HG02759 (cell line): Measurements from ENCODE around the gene PTPRN2.

ENCODE experiments used
- ATAC-seq: cut with Tn5 transposase; IDR thresholded peaks from one replicate; pipeline ENCODE4 v1.9.1; 2021; ENCODE audit warnings: mild to moderate bottlenecking, moderate library complexity; ENCODE audit not compliant: unreplicated experiment

Gene PTPRN2

DNA sequence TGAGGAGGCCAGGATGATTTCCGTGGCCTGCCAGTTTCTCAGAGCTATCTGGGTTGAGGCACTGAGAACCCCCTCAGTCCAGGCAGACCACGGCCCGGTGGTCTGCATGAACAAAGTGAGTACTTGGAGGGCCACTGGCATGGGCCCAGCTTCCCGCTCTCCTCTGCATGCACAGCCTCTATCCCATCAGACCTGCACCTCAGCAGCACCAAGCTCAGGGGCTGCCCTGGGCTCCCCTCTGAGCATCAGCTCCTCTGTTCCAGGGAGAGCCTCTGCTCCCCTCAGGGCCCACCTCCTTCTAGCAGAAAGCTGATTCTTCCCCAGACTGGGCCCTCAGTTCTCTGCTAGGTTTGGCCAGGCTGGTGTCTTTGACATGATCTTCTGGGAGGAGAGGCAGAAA lies 780.9 kb downstream of the PTPRN2 start:
- no peak for ATAC-seq

- no peak for ATAC-seq
Observed at GRCh38 chr7:157805713-157806112, 781.9 kb downstream of the PTPRN2 start.

DNA sequence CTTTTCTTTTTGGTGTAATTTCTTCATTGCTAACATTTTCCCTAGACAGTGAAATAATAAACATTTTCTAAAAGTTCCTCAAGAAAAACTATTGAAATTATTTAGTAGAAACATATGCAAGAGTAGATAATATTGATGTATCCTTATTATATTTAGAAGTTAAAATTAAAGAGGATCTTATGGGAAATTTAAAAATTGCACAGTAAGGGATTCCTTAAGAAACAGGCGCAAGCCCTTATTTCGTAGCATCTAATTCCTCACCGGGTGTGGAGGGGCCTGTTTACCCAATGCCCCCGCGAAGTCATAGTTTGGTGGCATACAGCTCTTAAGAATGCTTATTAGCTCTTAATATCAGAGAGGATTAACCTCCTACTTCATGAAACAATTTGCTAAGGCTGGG lies 783.7 kb downstream of the PTPRN2 start:
- ATAC-seq: no peak

- ATAC-seq: no peak
Observed at GRCh38 chr7:157801971-157802675, 785.5 kb downstream of the PTPRN2 start.

DNA sequence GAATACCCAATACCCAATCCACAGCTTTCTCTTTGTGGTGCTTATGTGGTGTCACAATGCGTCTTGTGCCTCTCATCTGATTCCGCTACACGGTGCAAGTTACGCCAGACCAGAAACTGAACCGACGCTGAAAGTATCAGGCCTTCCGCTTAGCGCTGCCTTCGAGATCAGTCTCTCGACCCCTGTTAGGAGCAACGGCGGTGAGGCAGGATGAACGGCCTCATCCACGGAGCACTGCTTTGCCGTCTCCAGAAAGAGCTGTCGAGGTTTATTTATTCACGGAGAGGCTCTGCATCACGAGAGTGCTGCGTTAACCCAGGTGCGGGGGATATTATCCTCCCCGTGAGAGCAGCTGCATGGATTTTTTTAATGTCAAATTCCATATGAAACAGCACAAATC lies 786.5 kb downstream of the PTPRN2 start:
- no peak for ATAC-seq

DNA sequence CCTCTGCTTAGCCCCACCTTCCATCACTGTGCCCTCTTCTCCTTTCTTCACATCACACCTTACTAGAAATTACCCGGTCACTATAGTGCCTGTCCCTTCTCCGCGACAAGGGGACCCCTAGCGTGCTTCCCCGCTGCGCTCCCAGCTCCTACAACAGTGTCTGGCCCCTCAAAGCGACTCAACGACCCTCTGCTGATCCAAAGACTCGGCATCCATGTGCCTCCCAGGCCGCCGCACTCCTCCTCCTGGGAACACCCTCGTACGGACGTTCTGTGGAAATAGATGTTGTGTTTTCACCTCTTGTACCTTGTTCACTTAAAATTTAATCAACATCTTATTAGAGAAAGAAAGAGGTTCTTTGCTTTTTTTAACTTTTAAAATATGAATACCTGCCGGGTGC lies 787.3 kb downstream of the PTPRN2 start:
- no peak for ATAC-seq

DNA sequence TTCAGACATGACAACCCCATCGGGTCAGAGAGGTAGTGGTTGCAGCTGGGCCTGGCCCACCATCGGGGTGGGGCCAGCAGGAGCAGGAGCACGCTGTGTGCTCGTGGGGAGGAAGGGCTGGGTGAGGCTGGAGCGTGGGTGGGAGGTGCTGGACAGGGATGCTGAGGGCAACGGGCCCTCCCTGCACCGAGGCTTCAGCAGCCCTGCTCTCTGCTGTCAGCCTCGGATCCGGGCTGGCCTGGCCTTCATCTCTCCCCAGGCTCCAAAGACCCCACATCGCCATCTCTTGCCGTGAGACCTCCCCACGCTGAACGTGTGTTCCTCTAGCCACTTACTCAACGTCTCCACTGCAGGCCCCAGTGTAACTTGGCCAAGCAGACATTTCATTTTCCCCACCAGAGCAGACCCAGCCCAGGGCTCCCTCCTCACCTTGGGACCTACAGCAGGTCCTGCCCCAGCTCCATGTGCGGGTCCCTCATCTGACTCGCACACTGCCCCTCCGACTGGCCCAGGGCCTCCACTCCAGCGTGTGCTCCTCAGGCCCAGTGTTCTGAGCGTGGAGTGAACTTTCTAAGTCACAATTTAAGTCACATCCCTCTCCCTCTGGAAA lies 788.4 kb downstream of the PTPRN2 start:
- no peak for ATAC-seq

GRCh38 chr7:157797361-157797760 lies 790.3 kb downstream of the PTPRN2 start:
- ATAC-seq: no peak

- no peak for ATAC-seq
Observed at GRCh38 chr7:157796846-157797245, 790.8 kb downstream of the PTPRN2 start.

GRCh38 chr7:157795643-157796042 lies 792.0 kb downstream of the PTPRN2 start:
- ATAC-seq: no peak

DNA sequence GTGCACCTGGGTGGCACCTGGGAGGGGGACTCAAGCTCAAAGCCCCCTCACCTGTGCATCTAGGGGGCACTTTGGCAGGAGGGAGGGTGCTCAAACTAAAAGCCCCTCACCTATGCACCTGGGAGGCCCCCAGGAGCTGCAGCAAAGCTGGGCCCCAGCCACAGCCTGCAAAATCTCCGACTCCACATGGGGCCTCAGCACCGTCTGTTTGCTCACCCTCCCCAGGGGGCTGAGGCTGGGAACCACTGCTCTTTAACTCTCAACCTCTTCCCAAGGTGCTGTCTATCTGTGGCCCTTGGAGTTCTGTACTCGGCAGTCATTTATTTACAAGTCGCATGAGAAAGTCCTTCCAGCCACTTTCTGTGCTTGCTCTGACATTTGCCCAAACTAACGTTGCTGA lies 792.4 kb downstream of the PTPRN2 start:
- no peak for ATAC-seq

DNA sequence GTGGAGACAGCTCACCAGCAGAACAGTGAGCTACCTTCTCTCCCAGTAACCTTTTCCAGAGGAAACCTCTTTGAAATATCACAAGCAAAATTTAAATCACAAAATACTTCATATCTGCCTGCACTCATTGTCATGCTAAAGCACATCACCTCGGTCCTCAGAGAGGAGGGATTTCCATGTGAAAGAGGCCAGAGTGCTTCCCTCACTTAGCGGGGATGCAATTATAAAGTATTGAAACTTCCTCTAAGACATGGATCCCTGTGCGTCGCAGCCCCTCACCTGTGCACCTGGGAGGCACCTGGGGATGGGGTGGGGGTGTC lies 792.9 kb downstream of the PTPRN2 start:
- ATAC-seq: no peak

- no peak for ATAC-seq
Observed at GRCh38 chr7:157793973-157794745, 793.5 kb downstream of the PTPRN2 start.

GRCh38 chr7:157793087-157793353 lies 794.6 kb downstream of the PTPRN2 start:
- ATAC-seq: no peak

DNA sequence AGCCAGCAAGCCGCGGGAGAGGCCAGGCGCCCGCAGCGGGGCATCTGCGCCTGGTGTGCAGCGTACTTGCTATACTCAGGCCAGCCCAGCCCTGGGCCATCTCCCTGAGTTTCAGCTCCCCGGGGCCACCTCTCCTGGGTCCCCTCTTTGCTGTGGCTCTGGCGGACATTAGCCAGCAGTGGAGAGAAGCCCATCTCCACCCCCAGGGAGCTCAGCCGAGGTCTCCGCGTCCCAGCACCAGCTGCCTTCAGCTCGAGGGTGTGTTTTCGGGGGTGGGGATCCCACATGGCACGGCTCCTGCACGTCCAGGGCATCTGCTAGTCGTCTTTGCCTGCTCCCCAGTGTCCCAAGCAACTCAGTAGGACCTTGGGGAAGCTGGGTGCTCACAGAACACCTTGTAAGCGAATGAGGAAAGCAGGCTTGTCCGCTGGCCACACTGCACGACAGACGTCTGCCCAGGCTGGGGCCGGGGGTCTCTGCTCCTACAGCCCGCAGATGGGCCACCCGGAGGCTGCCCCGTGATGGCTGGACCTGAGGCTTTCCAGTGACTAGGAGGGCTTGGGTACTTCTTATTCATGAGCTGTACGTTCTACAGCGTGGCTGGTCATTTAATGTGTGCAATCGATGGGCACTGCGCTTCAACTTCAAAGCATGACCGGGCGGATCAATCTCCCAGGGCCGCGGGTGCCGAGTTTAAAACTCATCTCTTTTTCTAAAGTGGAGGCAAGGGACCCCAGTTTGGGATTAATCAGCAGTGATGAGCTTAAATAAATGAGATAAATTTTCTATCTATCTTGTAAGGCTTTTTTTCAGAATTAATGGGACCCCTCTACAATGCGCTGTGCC lies 795.2 kb downstream of the PTPRN2 start:
- ATAC-seq: no peak

DNA sequence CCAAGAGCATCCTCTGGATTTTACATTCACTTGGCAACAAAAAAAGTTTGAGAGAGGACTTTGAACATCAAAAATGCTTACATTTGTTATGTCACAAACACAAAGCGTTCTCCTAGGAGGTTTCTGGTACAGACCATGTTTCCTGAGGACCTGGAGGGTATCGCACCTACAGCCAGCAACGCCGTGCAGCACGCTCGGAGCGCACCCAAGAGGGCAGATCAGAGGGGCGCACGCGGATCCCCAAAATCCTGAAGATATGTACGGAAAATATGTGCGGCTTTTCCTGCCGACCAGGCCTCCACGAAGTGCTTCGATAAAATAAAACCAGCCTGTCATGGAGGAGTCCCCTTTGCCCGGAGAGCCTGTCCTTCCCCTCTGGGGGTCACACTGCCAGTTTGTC lies 796.0 kb downstream of the PTPRN2 start:
- ATAC-seq: no peak

DNA sequence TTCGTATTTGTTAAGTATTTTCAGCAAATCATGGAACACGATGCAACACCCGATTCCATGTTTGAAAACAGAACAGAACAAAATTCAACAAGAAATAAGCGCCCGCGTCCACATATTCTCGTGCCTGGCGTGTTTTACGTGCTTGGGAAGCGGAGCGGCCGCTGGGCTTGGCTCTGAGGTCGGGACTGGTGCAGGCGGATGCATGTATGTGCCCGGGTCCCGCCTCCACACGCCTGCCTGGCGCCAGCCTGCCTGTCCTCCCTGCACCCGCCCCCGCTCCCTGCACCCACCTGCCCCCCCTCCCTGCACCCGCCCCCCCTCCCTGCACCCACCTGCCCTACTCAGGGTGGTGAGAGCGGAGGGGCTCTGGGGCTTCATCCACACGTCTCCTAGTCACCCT lies 796.4 kb downstream of the PTPRN2 start:
- ATAC-seq: no peak

DNA sequence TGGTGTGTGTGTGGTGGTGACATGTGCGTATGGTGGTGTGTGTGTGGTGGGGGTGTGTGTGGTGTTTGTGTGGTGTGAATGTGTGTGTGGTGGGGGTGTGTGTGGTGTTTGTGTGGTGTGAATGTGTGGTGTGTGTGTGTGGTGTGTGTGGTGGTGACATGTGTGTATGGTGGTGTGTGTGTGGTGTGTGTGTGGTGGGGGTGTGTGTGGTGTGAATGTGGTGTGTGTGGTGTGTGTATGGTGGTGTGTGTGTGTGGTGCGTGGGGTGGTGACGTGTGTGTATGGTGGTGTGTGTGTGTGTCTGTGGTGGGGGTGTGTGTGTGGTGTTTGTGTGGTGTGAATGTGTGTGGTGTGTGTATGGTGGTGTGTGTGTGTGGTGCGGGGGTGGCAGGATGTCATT lies 797.7 kb downstream of the PTPRN2 start:
- no peak for ATAC-seq

GRCh38 chr7:157789094-157789493 lies 798.5 kb downstream of the PTPRN2 start:
- ATAC-seq: no peak

- no peak for ATAC-seq
Observed at GRCh38 chr7:157788573-157788972, 799.0 kb downstream of the PTPRN2 start.

DNA sequence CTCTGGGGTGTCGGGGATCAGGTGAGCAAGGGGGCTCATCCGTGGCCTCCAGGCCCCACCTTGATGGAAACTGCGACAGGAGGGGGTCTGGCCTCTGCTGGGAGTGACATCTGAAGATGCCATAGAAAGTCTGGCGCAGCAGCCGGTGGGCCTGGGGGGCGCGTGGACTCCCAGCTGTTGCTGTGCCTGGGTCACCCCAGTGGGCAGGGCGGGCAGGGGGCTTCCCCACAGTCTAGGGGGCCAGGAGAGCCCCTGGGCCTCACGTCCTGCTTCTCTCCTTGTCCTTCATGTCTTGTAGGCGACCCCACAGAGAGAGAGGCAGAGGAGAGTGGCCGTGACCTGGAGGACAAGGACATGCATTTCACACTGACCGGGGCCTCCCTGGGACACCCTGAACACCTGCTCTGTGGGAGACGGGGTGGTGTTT lies 800.3 kb downstream of the PTPRN2 start:
- ATAC-seq: no peak
